A549 treated with AZD9567 at 1 μM for 4 hours (cell line): ENCODE results near the gene CCDC39. TPM values are rescaled to one million over a fixed set of nuclear protein-coding genes. Genes with fewer than 3 reads are reported as not detected.

Experiments used
- total RNA-seq: library from RNA; stranded (reverse); fragments of 200-300 nt; extraction: Qiagen RNA extraction; gene quantifications from 5 replicates; pipeline ENCODE4 v1.2.3, GENCODE V29; 2022; ENCODE audit not compliant: insufficient read depth

The CCDC39 gene
- total RNA-seq, result 0.13 TPM in 1 of 5 replicates, not detected in the others

GRCh38 chr3:180679178-180680096, at the start of gene CCDC39:
Gene CCDC39 (minus strand): TSS chr3:180679489. CDS start chr3:180679380, 109 bp downstream.

GRCh38 chr3:180601688-180602666, 77.3 kb downstream of the CCDC39 start, which contains the start of gene TTC14:
Gene TTC14 (plus strand): TSS chr3:180602163. CDS start chr3:180602262, 99 bp downstream.

Other genes with a start within 250 kb of the CCDC39 start
- gene TTC14, start 77.3 kb downstream of the CCDC39 start, total RNA-seq, result 13.6 to 16.5 TPM (median 15.3 TPM) in 5 replicates
- gene FXR1, start 233.2 kb upstream of the CCDC39 start, total RNA-seq, result 61.6 to 96.6 TPM (median 74.6 TPM) in 5 replicates